H7 (cell line): ENCODE results near the gene INPP5A. TPM values are rescaled to one million over a fixed set of nuclear protein-coding genes. Genes with fewer than 3 reads are reported as not detected.

Source experiments
- DNase-seq: peaks from one replicate; pipeline ENCODE4 v3.0.0; 2012
- H3K27me3 ChIP-seq: 2 replicates; pipeline ENCODE4 v1.6.0; 2011; ENCODE audit warnings: mild to moderate bottlenecking, low read length; ENCODE audit not compliant: control insufficient read depth, insufficient read depth
- H3K36me3 ChIP-seq: replicated peaks from 2 replicates; pipeline ENCODE4 v1.5.1; 2011; ENCODE audit warnings: low read length; ENCODE audit not compliant: control insufficient read depth, insufficient read depth
- H3K4me3 ChIP-seq: 2 replicates; pipeline ENCODE4 v1.5.1; 2011; ENCODE audit warnings: low read depth, mild to moderate bottlenecking, control low read depth, low read length, moderate library complexity; ENCODE audit not compliant: insufficient read depth
- total RNA-seq: library from RNA; depleted of rRNA; stranded (reverse); fragments of >200 nt; shearing (Covaris generic); gene quantifications from 2 replicates; pipeline ENCODE4 v1.2.3, GENCODE V29; 2014

Gene INPP5A
- total RNA-seq, 1 experiment from 2014 or later = 29.2 TPM

- peak; percentile 51 for DNase-seq
Observed at GRCh38 chr10:132610071-132610701, 72.6 kb downstream of the INPP5A start.

GRCh38 chr10:132611026-132611910 is 73.7 kb downstream of the INPP5A start:
- DNase-seq = peak; percentile 27
- no peaks in the 10 kb centered on the region for H3K36me3 ChIP-seq
- H3K27me3 ChIP-seq = no peaks in the 10 kb centered on the region
- no peak overlapping the region for H3K4me3 ChIP-seq

More at GRCh38 chr10:132610071-132610701, 72.6 kb downstream of the INPP5A start:
- no peaks in the 10 kb centered on the region for H3K36me3 ChIP-seq
- no peaks in the 10 kb centered on the region for H3K27me3 ChIP-seq
- no peak overlapping the region for H3K4me3 ChIP-seq

GRCh38 chr10:132611986-132612385 is 74.4 kb downstream of the INPP5A start:
- Histone ChIP-seq H3K36me3 (no peaks in the 10 kb centered on the region), H3K4me3 (no peak overlapping the region)
- peak; percentile 30 for DNase-seq

DNA sequence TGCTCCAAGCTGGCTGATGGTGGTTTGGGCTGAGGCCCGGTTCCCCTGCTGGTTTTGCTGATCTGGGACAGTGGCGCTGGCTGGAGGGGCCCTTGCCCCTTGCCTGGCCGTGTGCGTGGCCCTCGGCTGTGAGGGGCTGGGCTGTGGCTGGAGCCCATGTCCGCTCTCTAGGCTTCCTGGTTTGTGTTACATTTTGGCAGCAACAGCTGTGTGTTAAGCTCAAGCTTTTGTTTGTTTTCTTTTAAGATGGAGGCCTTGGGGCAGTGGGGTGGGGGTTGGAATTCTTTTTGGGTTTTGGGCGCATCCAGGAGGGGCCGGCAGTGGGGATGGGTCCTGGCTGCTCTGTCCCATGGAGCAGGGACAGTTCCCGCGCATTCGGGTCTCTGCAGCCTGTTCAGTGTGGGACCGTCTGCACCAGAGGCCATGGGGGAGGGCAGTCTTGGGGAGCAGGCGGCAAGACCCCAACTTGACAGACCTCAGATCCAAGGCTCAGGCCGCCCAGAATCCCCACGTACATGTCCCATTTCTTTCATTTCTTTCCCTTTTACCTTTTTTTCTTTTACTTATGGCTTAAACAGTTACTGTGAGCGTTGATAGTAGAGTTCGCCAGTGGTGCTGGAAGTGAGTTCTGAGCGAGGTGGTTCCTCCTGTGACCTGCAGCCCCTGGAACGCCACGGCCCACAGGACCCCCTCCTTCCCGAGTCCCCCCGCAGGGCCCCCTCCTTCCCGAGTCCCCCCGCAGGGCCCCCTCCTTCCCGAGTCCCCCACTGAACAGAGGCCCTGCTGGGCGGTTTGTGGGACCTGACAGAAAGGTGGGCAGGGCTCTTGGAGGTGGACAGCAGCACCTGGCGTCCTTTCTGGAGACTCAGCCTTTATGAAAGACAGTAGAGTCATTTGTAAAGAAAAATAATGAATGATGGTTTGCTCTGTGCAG is 75.3 kb downstream of the INPP5A start:
- DNase-seq = peak; percentile 63
- no peaks in the 10 kb centered on the region for H3K27me3 ChIP-seq
- H3K36me3 ChIP-seq = no peaks in the 10 kb centered on the region

More at GRCh38 chr10:132611986-132612385, 74.4 kb downstream of the INPP5A start:
- no peaks in the 10 kb centered on the region for H3K27me3 ChIP-seq

GRCh38 chr10:132613566-132614348 is 76.2 kb downstream of the INPP5A start:
- Histone ChIP-seq H3K4me3 (no peak overlapping the region), H3K36me3 (no peaks in the 10 kb centered on the region), H3K27me3 (no peaks in the 10 kb centered on the region)
- peak; percentile 38 for DNase-seq

More for the DNA sequence above, 75.3 kb downstream of the INPP5A start:
- no peak overlapping the region for H3K4me3 ChIP-seq

GRCh38 chr10:132614431-132615340 is 77.1 kb downstream of the INPP5A start:
- Histone ChIP-seq H3K4me3 (no peak overlapping the region), H3K36me3 (no peaks in the 10 kb centered on the region), H3K27me3 (no peaks in the 10 kb centered on the region)
- peak; percentile 68 for DNase-seq

- no peaks in the 10 kb centered on the region for H3K36me3 ChIP-seq
- peak; percentile 48 for DNase-seq
- no peak overlapping the region for H3K4me3 ChIP-seq
- no peaks in the 10 kb centered on the region for H3K27me3 ChIP-seq
Observed at GRCh38 chr10:132615341-132616169, 78.0 kb downstream of the INPP5A start.

DNA sequence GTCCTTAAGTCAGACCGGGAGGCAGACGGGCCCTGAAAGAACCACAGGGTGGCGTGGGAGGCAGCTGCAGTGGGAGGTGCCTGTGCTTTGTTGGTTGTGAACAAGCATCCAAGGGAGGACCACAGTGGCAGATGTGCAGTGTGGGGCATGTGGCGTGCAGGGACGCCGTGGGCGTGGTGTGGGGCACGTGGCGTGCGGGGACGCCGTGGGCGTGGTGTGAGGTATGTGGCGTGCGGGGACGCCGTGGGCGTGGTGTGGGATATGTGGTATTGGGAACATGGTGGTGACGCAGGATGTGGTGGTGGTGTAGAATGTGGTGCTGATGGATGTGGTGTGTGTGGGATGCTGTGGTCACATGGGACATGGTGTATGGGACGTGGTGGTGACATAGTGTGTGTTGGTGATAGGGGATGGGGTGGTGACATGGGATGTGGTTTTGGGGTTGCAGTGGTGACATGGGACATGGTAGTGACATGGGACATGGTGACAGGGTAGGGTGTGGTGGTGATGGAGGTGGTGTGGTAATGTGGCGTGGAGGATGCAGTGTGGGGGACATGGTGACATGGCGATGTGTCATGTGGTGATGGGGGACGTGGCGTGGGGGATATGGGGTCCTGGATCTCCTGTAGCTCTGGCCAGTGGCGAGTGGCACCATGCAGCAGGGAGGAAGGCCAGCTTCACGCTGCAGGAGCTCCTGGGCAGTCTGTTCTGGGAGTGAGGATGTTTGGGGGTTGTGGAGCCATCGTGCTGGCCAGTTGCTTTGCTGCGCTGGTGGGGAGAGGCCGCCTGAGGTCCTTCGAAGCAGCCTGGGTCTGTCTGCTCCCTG is 78.8 kb downstream of the INPP5A start:
- DNase-seq = peak; percentile 46
- H3K36me3 ChIP-seq = no peaks in the 10 kb centered on the region
- no peaks in the 10 kb centered on the region for H3K27me3 ChIP-seq
- no peak overlapping the region for H3K4me3 ChIP-seq

- Histone ChIP-seq H3K27me3 (no peaks in the 10 kb centered on the region), H3K36me3 (no peaks in the 10 kb centered on the region), H3K4me3 (no peak overlapping the region)
- no peak for DNase-seq
Observed at GRCh38 chr10:132616996-132617736, 79.6 kb downstream of the INPP5A start.

- Histone ChIP-seq H3K36me3 (no peaks in the 10 kb centered on the region), H3K27me3 (no peaks in the 10 kb centered on the region), H3K4me3 (no peak overlapping the region)
- DNase-seq = no peak
Observed at GRCh38 chr10:132617737-132618052, 80.1 kb downstream of the INPP5A start.

GRCh38 chr10:132618158-132618919 is 80.8 kb downstream of the INPP5A start:
- no peak overlapping the region for H3K4me3 ChIP-seq
- no peak for DNase-seq
- H3K36me3 ChIP-seq = no peaks in the 10 kb centered on the region
- H3K27me3 ChIP-seq = no peaks in the 10 kb centered on the region
